ENCODE measurements around the gene SBNO1. TPM values are rescaled to one million over a fixed set of nuclear protein-coding genes. Genes with fewer than 3 reads are reported as not detected.
"Not testable (repeated sequence)": the region's sequence is repeated elsewhere in the genome, so short reads cannot be mapped to it uniquely, and the experiment has no call there.

Gene SBNO1
- total RNA-seq, 1 experiment from 2014 or later, result 43.8 TPM

- no peak for TF ChIP-seq ZNF274 (IDR thresholded peaks at IDR 0.05; ENCODE audit: low read depth, low read length)
- TF ChIP-seq MAX (IDR thresholded peaks at IDR 0.05), result no peak
Measured at GRCh38 chr12:123369229-123369628, 4.6 kb upstream of the SBNO1 start (continued).

- H3K27me3 ChIP-seq (ENCODE audit: insufficient read depth, low read length); H3K36me3 ChIP-seq (ENCODE audit: control insufficient read depth in 1 of 2, insufficient read depth in 2 of 2, low read length in 2 of 2); RAD21 ChIA-PET (ENCODE audit: low non-redundant PET in 1 of 2, low total read pairs in 2 of 2, uncharacterized antibody in 2 of 2, unreplicated experiment in 2 of 2); H3K27ac ChIP-seq (ENCODE audit: low read depth, low read length); H2AFZ ChIP-seq (ENCODE audit: low read depth, low read length, poor library complexity, severe bottlenecking); H3K4me3 ChIP-seq (replicated peaks in 1 of 2; ENCODE audit: low read depth in 1 of 2, low read length in 2 of 2); DNase-seq (ENCODE audit: low read depth, low spot score); CTCF ChIA-PET; H4K20me1 ChIP-seq (ENCODE audit: insufficient read depth); BruUV-seq (replicated peaks); H3K9me3 ChIP-seq (ENCODE audit: control insufficient read depth in 1 of 2, insufficient read depth in 1 of 2, low read depth in 1 of 2, low read length in 2 of 2); H3K9ac ChIP-seq (ENCODE audit: low read length); H3K4me2 ChIP-seq (ENCODE audit: low read length); H3K9me2 ChIP-seq (ENCODE audit: insufficient read depth); ATAC-seq; intact Hi-C loops (cut with micrococcal nuclease): not testable (repeated sequence)
- Histone ChIP-seq H3K4me1 (ENCODE audit: control insufficient read depth in 1 of 2, insufficient read depth in 2 of 2, low read length in 2 of 2) (peaks cover 5 to 18% of the 10 kb centered on the region in 2 experiments; a peak in 3 of 4 replicates), H3K79me2 (ENCODE audit: insufficient read depth, low read length) (peaks cover 12% of the 10 kb centered on the region)
- POLR2A ChIA-PET, result interaction anchor here (1.9 kb wide), 1 partner anchor 15 kb away, joined by 8 read pairs; the partner anchor contains the start of gene KMT5A
Measured at GRCh38 chr12:123368431-123368830, 3.8 kb upstream of the SBNO1 start.

- Histone ChIP-seq H3K27ac (ENCODE audit: low read depth, low read length) (no peak overlapping the region), H3K27me3 (ENCODE audit: insufficient read depth, low read length) (no peaks in the 10 kb centered on the region), H3K79me2 (ENCODE audit: insufficient read depth, low read length) (peaks cover 21% of the 10 kb centered on the region), H3K4me3 (replicated peaks in 1 of 2; ENCODE audit: low read depth in 1 of 2, low read length in 2 of 2) (no peak overlapping the region), H3K9me2 (ENCODE audit: insufficient read depth) (no peaks in the 10 kb centered on the region), H3K36me3 (ENCODE audit: control insufficient read depth in 1 of 2, insufficient read depth in 2 of 2, low read length in 2 of 2) (no peaks in the 10 kb centered on the region), H3K4me1 (ENCODE audit: control insufficient read depth in 1 of 2, insufficient read depth in 2 of 2, low read length in 2 of 2) (peaks cover 9 to 27% of the 10 kb centered on the region in 2 experiments; a peak in 3 of 4 replicates), H3K4me2 (ENCODE audit: low read length) (no peak overlapping the region), H2AFZ (ENCODE audit: low read depth, low read length, poor library complexity, severe bottlenecking) (no peak overlapping the region), H3K9ac (ENCODE audit: low read length) (no peak overlapping the region), H4K20me1 (ENCODE audit: insufficient read depth) (peaks cover 6% of the 10 kb centered on the region; the same call in 1 of the 2 replicates), H3K9me3 (ENCODE audit: control insufficient read depth in 1 of 2, insufficient read depth in 1 of 2, low read depth in 1 of 2, low read length in 2 of 2) (no peaks in the 10 kb centered on the region)
- DNase-seq (ENCODE audit: low read depth, low spot score), result no peak
- ChIA-PET RAD21 (ENCODE audit: low non-redundant PET in 1 of 2, low total read pairs in 2 of 2, uncharacterized antibody in 2 of 2, unreplicated experiment in 2 of 2) (no interaction called here), CTCF (no interaction called here), POLR2A (interaction anchor here (1.9 kb wide), 1 partner anchor 16 kb away, joined by 8 read pairs; the partner anchor contains the start of gene KMT5A)
- TF ChIP-seq ELF1 (IDR thresholded peaks at IDR 0.05; ENCODE audit: borderline replicate concordance, low read depth), result no peak
- TF ChIP-seq FOSL1 (IDR thresholded peaks at IDR 0.05; ENCODE audit: low read depth), result no peak
- no peak for ATAC-seq
- intact Hi-C loops (cut with micrococcal nuclease), result no loop called here
- BruUV-seq (replicated peaks), result no TSS peak
Measured at GRCh38 chr12:123367511-123367910, 2.9 kb upstream of the SBNO1 start.

All from HCT116 (cell line).